Loucy (cell line): ENCODE data around the gene DMP1.

Experiments used
- EZH2phosphoT487 ChIP-seq: fragments of 200-600 bp; IDR thresholded peaks from 2 replicates; pipeline ENCODE4 v1.6.1; 2018; ENCODE audit warnings: antibody characterized with exemption, mild to moderate bottlenecking, moderate library complexity, borderline replicate concordance
- TF ChIP-seq, protein P1 (sequence below): fragments of 200-600 bp; sonication (generic); conservative IDR thresholded peaks from 2 replicates; pipeline ENCODE4 v1.5.1; 2014; ENCODE audit warnings: mild to moderate bottlenecking, antibody characterized with exemption, low read length

DNA sequence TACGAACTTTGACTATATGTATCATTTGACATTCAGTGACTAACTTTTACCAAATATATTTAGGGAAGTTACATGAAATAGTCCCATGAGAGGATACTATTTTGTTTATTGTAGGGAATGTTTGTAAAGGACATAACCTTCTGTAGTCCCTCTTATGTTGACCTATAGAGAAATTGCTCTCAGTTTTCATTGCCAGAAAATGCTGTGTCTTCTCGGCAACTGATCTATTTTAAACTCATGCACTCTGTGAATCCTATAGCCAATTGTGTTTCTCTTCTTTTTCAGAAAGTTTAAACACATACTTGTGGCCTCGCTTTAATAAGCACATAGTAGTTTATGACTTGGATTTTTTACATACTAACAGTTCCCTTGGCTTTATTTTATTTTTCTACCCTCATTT, 38.2 kb downstream of the DMP1 start:
- TF ChIP-seq, protein P1, sequence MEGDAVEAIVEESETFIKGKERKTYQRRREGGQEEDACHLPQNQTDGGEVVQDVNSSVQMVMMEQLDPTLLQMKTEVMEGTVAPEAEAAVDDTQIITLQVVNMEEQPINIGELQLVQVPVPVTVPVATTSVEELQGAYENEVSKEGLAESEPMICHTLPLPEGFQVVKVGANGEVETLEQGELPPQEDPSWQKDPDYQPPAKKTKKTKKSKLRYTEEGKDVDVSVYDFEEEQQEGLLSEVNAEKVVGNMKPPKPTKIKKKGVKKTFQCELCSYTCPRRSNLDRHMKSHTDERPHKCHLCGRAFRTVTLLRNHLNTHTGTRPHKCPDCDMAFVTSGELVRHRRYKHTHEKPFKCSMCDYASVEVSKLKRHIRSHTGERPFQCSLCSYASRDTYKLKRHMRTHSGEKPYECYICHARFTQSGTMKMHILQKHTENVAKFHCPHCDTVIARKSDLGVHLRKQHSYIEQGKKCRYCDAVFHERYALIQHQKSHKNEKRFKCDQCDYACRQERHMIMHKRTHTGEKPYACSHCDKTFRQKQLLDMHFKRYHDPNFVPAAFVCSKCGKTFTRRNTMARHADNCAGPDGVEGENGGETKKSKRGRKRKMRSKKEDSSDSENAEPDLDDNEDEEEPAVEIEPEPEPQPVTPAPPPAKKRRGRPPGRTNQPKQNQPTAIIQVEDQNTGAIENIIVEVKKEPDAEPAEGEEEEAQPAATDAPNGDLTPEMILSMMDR, result no peak
- TF ChIP-seq EZH2phosphoT487, result no peak
